DMS79 (cell line): ENCODE results near the gene TMIE.
"Not testable (repeated sequence)": the region's sequence is repeated elsewhere in the genome, so short reads cannot be mapped to it uniquely, and the experiment has no call there.

ENCODE experiments used
- DNase-seq: peaks from one replicate; lab custom pipeline; 2025; lab: John Stamatoyannopoulos, UW

TMIE gene

DNA sequence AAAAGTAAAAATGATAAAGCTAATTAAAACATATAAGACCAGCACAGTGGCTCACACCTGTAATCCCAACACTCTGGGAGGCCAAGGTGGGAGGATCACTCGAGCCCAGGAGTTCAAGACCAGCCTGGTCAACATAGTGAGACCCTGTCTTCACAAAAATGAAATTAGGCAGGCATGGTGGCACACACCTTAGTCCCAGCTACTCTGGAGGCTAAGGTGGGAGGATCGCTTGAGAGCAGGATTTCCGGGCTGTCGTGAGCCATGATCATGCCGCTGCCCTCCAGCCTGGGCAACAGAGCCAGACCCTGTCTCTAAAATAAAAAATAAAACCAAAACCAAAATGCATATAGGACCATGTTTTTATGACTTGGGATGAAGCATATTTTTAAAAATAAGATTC lies 21.3 kb downstream of the TMIE start:
- no peak for DNase-seq

DNA sequence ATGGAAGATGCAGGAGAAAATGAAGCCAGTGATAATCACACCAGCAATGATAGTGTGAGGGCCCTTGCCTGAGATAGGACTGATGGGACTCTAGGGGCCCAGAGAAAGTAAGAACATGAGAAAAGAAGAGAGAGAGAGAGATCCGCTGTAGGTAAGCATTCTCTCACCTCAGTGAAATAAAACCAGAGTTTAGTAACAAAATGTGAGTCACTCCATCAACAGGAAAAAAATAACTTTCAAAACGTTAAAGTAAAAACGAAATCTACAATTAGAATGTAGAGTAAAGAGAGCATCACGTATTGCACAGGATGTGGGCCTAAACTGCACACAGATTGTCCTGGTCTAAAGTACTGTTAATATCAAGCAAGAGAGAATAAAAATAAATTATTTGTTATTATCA lies 23.2 kb downstream of the TMIE start:
- no peak for DNase-seq

DNA sequence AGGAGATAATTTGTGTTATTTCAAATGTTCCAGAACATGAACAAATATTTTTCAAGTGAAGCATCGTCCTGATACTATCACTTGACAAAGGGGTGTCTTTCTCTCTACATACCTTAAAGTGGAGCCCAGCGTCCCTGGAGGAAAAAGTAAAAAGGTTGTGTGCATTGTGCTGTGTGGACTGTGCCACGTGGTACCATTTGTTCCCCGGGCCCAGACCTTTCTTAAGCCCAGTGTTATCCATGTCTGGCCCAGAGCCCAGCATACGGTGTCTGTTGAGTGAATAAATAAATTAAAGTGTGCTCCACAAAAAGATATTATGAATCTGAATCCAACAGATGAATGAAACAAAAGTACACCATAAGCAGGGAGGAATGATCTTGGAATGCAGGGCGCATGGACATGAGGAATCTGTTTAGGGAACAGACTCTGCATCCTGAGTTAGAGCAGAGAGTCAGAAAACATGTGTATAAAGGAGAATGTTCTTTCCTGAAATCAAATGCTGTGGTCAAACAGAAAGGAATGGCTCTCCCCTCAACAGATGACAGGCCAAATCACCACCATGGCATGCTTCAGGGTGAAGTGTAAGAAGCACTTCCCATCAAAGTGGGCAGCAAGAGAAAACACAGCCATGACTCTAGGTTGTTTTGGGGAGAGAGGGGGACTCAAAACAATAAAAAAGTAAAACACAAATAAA lies 24.6 kb downstream of the TMIE start:
- DNase-seq: no peak

DNA sequence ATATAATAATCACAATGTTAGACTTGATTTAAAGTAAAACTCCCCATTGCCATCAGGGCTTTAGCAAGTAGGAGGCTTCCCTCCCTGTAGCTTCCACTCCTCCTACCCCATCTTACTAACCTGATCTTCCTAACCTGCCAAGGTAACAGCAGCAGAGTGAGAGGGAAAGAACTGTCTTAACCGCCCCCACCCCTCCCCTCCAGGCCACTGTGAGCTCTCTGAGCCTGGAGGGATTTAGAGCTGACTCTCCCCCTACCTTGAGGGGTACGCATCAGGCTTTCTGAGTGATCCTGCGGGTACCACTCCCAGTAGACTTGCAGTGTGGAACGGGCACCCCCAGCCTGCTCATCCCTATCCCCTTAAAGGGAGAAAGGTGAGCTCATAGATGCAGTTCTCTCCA lies 27.8 kb downstream of the TMIE start:
- DNase-seq: no peak

DNA sequence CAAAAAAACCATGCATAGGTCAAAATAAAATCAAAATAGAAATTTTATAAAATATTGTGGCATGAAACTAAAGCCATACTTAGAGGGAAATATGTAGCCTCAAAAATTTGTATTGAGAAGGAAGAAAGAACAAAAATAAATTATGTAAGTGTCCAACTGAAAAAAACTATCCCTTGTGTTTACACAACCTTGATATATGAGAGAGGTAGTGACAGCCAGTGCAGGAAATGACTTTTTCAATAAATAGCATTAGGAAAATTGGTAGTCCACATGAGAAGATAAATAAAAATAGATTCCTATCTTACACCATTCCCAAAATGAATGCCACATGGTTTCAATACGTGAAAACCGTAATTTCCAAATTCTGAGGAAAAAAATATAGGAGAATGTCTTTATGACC lies 29.6 kb downstream of the TMIE start:
- DNase-seq: no peak

DNA sequence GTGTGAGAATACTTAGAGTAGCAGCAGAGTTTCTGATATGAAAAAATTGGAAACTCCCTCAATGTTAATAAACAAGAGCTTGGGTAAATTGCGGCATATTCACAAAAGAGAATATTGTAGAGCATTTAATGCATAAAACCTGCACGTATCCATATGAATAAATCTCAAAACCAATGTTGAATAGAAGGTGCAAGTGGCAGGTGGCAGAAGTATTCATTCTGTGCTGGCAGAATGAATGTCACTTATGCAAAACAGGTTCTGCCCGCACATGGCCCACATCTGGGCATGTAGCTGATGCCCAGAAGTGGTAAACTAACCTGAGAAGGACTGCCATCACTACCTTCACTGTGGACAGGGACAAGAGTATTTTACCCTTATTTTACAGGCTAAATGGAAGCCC lies 30.6 kb downstream of the TMIE start:
- no peak for DNase-seq

DNA sequence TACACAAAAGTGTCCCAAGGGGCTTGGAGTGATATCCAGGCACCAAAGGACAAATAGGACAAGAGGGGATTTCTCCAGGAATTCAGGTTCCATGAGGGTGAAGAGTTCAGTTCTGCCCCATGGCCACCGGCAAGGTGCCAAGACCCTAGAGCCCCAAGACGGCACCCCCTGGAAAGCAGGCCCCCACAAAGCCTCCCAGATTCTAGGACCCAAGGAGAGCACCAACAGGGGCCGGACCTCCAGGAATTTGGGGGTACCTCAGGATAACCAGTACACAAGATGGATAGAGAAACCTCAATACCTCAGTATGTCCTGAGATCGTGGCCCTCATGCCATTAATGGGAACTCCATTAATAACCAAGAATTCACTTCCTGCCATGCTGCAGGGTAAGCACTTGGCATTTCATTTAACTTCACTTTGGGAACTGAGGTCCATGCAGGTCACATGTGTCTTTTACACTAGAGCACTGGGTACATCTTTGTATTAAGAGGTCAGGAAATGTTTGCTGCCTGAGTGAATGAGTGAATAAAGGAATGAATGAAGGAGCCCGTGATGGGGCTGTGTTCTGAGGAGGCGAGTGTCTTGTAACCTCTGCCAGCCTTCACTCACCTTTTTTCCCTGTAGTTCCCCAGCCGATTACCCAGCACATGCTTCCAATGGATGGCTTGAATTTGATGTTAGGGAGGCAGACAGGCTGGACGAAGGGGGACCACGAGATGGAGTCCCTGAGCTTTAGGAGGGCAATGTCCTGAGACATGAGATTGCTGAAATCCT lies 32.0 kb downstream of the TMIE start:
- DNase-seq: no peak

DNA sequence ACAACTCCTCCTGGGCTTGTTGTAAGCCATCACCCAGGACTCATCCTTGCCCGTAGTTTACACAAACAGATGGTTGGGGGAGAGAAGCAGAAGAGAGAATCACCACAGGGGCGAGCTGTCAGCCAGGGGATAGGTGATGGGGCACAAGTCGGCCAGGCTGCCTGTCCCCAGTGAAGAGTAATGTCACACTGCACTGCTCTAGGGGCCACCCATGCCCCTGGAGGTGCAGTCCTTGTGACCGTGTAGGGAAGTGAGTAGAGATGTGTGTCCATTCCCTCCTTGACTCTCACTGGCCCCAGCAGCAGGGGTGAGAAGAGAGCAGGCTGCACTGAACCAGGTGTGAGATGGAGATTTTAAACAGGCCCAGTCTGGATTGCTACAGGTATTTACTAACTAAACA lies 33.6 kb downstream of the TMIE start:
- no peak for DNase-seq

DNA sequence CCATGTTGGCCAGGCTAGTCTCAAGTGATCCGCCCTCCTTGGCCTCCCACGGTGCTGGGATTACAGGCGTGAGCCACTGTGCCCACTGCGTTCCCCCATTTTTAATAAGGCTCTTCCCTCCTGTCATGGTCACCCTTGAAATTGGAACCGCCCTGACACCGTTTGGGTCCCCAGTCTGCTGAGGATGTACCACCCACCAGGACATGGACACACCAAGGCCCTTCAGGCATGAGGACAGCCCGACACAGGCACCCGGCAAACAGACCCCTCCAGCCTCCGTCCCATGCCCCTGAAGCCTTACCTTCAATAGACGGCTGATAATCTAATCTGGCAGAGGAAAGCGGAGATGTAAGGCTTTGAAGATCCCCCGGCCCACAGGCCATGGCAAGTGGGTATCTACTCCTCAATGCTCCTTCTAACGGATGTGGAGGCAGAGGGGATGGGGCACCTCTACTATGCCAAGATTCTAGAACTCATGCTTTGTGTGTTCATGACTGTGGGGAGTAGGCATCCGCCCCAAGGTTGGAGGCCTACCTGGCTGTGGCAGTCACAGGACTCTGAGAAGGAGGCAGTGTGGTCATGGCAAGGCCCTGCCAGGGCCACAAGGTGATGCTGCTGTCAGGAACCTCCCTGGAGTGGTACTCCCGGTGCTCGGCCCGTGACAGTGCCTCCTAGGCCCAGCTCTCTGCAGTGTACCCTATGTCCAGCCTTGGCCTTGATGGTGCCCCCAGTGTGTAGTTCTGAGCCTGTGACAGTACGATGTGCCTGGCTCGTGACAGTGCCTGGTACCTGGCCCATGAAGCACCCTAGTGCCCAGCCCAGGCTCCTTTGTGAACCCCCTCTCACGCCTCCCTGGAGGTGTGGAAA lies 35.0 kb downstream of the TMIE start:
- DNase-seq: no peak

DNA sequence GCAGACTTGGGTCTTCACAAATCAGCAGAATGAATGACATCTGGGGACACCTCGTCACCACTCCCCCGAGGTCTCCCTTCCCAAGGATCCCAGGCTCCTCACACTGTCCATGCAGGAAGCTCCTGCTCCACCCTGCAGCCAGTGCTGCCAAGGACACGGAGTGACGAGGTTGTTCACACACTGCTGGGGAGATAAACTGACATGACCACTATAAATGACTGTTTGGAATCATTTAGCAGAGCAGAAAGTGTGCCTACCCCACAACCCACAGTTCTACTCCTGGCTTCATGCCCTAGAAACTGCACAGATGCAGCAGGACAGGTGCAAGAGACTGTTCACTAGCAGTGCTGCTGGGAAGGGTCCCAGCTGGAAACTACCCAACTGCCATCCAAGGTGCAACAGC lies 36.1 kb downstream of the TMIE start:
- no peak for DNase-seq

DNA sequence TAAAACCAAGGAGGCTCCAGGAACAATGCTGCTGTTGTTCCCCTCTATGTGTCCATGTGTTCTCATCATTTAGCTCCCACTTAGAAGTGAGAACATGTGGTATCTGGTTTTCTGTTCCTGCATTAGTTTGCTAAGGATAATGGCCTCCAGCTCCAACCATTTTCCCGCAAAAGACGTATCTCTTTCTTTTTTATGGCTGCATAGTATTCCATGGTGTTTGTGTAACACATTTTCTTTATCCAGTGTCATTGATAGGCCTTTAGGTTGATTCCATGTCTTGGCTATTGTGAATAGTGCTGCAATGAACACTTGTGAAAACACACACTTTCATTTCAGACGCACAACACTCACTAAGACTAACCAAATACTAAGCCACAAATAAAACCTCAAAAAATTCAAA lies 38.4 kb downstream of the TMIE start:
- DNase-seq: not testable (repeated sequence)

DNA sequence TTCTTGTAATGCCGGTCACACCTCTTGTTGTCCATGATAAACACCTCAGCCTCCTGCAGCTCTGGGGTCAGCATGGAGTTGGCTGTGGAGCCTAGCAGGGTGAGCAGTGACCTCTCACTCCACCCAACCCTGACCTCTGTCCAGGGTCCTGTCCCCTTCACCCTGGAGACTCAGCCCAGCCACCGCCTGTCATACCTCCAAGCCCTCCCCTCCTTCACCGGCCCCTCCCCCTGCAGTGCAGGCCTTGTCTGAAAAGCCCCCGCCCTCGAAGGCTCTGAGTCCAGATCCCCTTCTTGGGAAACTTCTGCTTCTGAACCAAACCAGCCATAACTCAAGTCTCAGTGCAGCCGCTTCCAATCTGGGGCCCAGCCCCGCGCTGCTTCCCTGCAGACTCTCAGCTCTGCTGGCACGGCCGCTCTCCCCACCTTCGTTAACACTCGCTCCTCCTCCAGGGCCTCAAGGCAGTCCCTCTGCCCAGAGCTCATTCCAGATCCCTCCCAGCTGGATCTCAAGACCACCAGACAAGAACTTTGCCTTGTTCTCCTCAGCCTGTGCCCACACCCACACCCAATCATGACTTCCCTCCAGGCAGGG lies 41.9 kb downstream of the TMIE start:
- DNase-seq: no peak

DNA sequence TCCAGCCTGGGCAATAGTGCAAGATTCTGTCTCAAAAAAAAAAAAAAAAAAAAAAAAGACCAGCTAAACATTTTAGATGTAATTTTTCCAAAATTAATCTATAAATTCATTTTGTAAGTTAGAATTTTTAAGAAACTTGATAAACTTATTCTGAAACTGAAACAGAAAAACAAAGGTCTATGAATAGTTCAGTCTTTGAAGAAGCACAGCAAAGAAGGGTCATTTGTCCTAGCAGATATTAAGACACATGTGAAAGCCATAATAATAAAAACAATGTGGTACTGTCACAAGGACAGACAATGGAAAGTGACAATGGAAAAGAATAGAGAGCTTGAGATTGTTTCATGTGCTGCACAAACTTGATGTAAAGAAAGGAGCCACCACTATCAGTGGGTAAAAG lies 45.5 kb downstream of the TMIE start:
- DNase-seq: no peak

DNA sequence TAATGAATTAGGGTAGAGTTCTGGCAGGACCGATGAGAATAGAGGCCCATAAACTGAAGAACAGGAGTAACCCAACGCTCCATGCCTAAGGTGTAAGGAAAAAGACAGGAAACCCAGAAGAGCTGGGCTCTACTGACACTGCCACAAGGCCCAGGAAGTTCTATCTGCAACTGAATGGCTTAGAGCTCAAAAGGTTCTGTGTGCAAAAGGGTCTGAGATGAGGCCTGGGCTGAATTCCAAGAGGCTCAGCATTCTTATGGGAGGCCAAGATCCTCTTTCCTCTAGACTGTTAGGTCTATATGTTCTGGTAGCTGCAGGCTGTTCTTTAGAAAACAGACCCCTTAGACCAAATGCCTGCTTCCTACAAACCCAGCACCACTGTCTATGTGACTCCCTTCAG lies 47.0 kb downstream of the TMIE start:
- DNase-seq: no peak

DNA sequence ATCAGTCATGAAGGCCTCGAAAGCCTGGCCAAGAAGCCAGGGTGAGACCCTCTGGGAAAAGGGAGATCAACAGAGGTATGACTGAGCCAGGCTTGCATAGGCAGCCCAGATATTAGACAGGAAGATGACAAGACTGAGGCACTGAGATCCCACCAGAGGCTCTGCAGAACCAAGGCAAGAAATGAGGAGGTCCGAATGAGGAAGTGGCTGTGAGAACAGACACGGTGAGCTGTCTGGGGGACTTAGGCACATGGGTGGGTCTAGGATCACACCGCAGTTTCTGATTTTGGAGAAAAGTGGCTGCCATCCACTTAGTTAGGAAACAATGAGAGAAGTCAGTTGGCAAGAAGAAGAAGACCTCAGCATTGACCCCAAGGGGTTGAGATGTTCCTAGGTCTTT lies 47.9 kb downstream of the TMIE start:
- no peak for DNase-seq

DNA sequence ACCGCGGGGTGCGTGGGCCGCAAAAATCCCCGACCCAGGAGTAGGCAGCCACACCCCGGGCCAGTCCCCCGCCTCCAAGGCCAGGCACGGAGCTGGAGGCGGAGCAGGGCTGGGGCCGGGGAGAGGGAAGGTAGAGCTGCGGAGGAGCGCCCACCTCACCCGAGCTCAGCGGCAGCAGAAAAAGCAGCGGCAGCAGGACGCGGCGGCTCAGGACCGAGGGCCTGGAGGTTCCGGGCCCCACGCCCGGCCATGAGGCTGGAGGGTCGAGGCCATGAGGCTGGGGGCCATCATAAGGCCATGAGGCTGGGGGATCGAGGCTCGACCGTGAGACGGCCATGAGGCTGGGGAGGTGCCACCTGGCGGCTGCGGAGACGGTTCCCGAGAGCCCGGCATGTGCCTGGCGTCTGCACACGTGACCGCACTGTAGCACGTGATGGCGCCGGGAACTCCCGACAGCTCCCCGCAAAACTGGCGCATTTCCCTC lies 49.4 kb downstream of the TMIE start:
- DNase-seq: no peak

DNA sequence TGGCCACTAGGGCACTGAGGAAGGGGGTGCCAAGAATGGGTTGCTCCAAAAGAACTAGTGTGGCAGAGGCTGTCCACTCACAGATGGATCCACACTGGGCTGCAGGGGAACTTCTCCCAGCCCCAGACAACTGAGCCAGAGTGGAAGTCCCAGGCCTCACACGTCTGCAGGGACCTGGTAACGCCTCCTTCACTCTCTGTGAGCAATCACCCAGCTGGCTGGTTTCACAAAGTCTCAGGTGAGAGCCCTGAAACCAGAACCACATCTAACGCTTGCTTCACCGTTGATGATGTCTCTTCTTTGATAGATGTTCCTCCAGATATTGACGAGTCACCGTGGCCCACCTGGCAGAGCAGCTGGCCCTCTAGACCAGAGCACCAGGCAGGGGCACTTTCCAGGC lies 51.9 kb downstream of the TMIE start:
- DNase-seq: not testable (repeated sequence)

DNA sequence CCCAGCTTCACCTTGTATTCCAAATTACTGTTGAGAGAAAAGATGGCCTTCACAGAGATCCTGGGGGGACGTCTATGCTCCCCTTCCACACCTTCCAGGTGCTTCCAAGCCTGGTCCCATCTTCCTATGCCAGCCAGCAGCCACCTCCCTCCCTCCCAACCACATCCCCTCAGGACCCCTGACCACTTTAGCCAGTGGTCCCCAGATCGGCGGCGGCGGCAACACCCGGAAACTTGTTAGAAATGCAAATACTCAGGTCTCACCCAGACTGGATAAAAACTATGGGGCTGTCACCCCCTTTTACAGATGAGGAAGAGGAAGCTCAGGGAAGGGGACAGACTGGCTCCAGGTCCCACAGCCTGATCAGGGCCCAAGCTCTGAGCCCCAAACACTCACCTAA lies 54.5 kb downstream of the TMIE start:
- no peak for DNase-seq

DNA sequence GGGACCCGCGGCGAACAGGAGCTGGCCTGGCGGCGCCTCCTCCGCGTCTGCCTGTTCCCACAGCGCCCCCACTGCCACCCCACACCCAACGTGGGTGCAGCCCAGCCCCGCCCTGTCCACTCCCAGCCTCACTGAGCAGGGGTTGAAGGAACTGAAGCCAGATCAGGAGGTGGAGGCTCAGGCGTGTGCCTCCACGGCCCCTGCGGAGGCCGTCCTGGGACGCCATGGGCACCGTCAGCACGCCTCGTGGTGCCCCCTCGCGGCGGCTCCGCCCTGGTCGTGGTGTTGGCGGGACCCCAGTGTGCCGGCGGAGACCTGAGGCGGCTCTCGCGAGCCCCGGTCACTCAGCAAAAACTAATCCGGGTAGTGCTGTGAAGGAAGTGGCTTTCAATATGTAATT lies 55.5 kb downstream of the TMIE start:
- DNase-seq: no peak

DNA sequence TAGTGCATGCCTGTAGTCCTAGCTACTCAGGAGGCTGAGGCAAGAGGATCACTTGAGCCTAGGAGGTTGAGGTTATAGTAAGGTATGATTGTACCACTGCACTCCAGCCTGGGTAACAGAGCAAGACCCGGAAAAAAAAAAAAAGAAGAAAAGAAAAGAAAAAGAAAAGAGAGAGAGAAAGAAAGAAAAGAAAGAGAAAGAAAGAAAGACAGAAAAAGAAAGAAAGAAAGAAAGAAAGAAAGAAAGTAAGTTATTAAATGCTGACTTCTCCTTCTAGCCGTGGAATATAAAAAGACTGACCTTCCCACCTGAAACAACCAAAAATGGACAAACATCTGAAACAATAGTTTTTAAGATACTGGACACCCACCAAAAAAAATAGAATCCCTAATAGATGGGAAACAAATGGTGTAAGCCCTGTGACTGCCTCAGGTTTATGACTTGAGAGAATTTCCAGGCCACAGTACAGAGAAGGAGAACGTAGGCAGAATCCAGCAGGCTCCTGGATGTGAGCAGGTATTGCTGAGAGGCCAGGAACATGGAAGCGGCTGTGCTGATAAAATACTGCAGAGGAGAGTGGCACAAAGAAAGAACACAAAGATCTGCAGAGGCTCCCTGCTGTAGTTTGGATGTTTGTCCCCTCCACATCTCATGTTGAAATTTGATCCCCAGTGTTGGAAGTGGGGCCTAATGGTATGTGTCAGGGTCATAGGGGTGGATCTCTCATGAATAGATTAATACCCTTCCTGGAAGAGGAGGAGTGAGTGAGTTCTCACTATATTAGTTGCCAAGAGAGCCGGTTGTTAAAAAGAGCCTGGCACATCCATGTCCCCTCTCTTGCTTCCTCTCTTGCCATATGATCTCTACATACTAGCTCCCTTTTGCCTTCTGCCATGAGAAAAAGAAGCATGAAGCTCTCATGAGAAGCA lies 58.3 kb downstream of the TMIE start:
- DNase-seq: no peak
